Measurements from ENCODE around the gene AATF.

The AATF gene

GRCh38 chr17:36972186-36972700 is 23.5 kb downstream of the AATF start:
- no peak for TF ChIP-seq GATA2 (IDR thresholded peaks at IDR 0.05; ENCODE audit: low read depth, low read length)
- no peak for TF ChIP-seq GATA3 (IDR thresholded peaks at IDR 0.05; ENCODE audit: low read depth, low read length)

GRCh38 chr17:36972905-36973304 is 24.2 kb downstream of the AATF start:
- TF ChIP-seq GATA2 (IDR thresholded peaks at IDR 0.05; ENCODE audit: low read depth, low read length) (no peak), GATA3 (IDR thresholded peaks at IDR 0.05; ENCODE audit: low read depth, low read length) (no peak)

DNA sequence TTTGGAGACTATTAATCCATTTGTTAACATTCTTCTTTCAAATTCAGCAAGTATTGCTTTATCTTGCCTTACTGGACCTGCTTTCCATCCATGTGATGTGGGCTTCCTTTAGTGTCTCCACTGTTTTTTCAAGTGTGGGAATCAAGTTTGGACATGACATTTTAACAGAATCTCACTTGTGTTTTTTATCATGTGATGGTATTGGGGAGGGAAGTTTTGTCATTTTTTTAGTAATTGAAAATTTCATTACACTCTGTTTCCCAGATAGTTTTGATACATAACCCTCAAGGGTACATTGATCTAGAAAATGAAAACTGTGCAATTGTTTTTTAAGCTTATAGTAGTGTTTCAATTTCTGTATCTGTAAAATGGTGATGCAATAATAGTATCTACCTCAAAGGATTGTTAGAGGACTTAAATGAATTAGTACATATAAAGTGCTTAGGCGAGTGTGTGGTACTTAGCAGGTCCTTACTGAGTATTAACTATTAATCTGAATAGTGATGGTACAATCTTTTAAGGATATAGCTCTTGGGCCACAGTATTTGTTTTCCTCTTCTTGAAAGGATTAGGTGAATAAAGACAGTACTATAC is 27.3 kb downstream of the AATF start:
- TF ChIP-seq GATA3 (IDR thresholded peaks at IDR 0.05; ENCODE audit: low read depth, low read length) (no peak), GATA2 (IDR thresholded peaks at IDR 0.05; ENCODE audit: low read depth, low read length) (no peak)

DNA sequence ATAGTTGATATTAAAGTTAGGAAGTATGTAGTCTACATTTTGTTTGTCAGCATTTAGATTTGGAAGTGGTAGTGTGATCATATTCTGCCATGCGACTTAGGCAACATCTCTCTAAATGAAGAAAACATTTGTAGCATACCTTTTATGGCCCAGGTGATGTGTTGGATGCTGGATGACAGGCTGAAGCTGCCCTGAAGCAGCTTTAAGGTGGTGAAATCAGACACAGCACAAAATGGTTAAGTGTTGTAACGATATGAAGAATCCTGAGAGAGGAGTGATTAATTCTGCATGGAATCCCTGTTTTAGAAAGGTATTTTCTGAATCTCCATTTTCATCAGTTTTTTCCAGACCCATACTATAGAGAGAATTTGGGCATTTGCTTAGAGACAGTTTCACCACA is 28.3 kb downstream of the AATF start:
- TF ChIP-seq GATA3 (IDR thresholded peaks at IDR 0.05; ENCODE audit: low read depth, low read length), result no peak
- TF ChIP-seq GATA2 (IDR thresholded peaks at IDR 0.05; ENCODE audit: low read depth, low read length), result no peak

GRCh38 chr17:36977568-36977967 is 28.8 kb downstream of the AATF start:
- TF ChIP-seq GATA3 (IDR thresholded peaks at IDR 0.05; ENCODE audit: low read depth, low read length), result no peak

- TF ChIP-seq GATA2 (IDR thresholded peaks at IDR 0.05; ENCODE audit: low read depth, low read length) (no peak), GATA3 (IDR thresholded peaks at IDR 0.05; ENCODE audit: low read depth, low read length) (no peak)
Observed at GRCh38 chr17:36978810-36979564, 30.2 kb downstream of the AATF start.

GRCh38 chr17:36979565-36979941 is 30.8 kb downstream of the AATF start:
- TF ChIP-seq GATA3 (IDR thresholded peaks at IDR 0.05; ENCODE audit: low read depth, low read length), result no peak
- no peak for TF ChIP-seq GATA2 (IDR thresholded peaks at IDR 0.05; ENCODE audit: low read depth, low read length)

DNA sequence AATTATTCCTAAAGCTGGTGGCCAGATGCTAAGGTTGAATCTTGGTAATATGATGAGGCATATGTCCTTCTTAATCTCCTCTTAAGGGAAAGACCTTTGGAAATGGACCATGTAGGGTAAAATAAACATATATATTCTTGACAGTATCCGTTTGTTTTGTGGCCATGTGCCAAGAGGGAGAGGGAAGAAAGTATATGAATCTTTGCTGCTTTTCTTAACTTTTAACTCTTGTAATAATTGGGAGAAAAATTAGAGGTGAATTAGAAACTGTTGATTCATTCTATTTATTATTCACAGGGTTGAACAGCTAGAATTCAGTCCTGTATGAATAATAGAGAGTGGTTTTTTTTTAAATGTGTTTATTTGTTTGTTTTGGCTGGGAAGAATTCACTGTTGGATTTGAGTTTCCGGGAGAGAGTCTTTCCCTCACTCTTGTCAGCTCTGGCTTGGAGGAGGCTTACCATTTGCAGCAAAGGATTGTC is 31.6 kb downstream of the AATF start:
- TF ChIP-seq GATA3 (IDR thresholded peaks at IDR 0.05; ENCODE audit: low read depth, low read length) (no peak), GATA2 (IDR thresholded peaks at IDR 0.05; ENCODE audit: low read depth, low read length) (no peak)

DNA sequence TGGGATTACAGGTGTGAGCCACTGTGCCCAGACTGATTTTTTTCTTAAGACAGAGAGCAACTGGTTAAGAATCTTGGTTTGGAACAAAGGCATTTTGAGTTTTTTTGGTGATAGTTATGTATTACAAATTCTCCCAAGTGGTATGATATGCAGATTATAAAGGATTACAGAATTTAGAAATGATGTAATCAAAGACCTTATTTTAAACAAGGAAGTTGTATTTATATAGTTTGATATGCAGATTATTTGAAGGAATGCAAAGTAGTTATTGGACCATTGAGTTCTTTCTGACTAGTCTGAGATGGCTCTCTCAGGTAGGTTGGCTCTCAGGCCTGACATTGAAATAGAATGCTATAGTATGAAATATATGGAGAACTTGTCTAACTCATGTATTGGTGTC is 34.9 kb downstream of the AATF start:
- TF ChIP-seq GATA3 (IDR thresholded peaks at IDR 0.05; ENCODE audit: low read depth, low read length), result no peak
- no peak for TF ChIP-seq GATA2 (IDR thresholded peaks at IDR 0.05; ENCODE audit: low read depth, low read length)

DNA sequence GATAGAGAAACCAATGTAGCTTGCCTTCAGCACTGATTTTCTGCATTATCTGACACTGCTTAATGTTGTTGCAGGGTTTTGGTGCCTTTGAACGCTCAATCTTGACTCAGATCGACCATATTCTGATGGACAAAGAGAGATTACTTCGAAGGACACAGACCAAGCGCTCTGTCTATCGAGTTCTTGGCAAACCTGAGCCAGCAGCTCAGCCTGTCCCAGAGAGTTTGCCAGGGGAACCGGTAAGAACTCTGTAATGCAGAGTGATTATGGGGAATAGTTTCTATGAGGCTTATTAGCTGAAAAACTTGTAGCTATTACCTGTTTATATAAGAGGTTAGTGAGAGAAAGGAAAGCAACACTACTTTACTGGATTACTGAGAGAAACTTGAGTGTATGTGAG is 40.4 kb downstream of the AATF start:
- TF ChIP-seq GATA2 (IDR thresholded peaks at IDR 0.05; ENCODE audit: low read depth, low read length) (no peak), GATA3 (IDR thresholded peaks at IDR 0.05; ENCODE audit: low read depth, low read length) (no peak)

DNA sequence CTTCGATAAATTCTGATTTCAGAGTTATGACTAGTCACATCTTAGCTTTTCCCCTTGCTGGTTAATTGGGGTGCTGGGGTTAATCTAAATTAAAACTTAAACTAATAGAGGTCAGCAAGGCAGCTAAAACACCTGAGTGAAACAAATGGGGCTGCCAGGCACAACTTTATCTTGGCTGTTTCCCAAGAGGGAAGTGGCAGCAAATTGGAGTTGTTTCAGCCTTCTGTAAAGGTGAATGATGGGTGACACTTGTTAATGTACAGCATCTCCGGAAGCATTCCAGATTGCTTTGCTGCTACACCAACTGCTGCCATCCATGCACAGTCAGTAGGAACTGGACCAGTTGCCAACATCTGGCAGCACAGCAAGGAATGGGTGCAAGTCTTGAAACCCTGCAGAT is 43.9 kb downstream of the AATF start:
- no peak for TF ChIP-seq GATA2 (IDR thresholded peaks at IDR 0.05; ENCODE audit: low read depth, low read length)
- TF ChIP-seq GATA3 (IDR thresholded peaks at IDR 0.05; ENCODE audit: low read depth, low read length), result no peak

- TF ChIP-seq GATA3 (IDR thresholded peaks at IDR 0.05; ENCODE audit: low read depth, low read length) (peak; percentile 73; the same call in 1 of the 2 replicates), GATA2 (IDR thresholded peaks at IDR 0.05; ENCODE audit: low read depth, low read length) (peak; percentile 88)
Observed at GRCh38 chr17:36993227-36993626, 44.5 kb downstream of the AATF start.

DNA sequence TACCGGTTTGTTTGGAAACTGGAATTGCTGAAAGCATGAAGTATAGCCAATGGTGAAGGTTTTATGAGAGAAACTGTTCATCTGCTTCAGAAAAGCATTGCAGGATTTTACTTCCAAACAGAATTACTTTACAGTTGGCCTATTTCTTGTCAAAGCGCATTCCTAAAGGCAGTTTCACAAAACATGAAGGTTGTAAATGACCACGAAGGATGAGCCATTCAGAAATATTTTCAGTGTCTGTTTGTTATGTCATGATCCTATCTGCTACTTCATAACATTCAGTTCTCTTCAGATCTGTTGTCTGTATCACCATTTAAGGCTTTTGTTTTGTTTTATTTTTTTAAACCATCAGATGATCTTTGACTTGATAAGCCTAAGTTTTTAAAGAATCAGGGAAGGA is 45.7 kb downstream of the AATF start:
- no peak for TF ChIP-seq GATA3 (IDR thresholded peaks at IDR 0.05; ENCODE audit: low read depth, low read length)
- TF ChIP-seq GATA2 (IDR thresholded peaks at IDR 0.05; ENCODE audit: low read depth, low read length), result no peak

- TF ChIP-seq GATA3 (IDR thresholded peaks at IDR 0.05; ENCODE audit: low read depth, low read length), result no peak
- no peak for TF ChIP-seq GATA2 (IDR thresholded peaks at IDR 0.05; ENCODE audit: low read depth, low read length)
Observed at GRCh38 chr17:36999471-36999870, 50.7 kb downstream of the AATF start.

- TF ChIP-seq GATA2 (IDR thresholded peaks at IDR 0.05; ENCODE audit: low read depth, low read length) (no peak), GATA3 (IDR thresholded peaks at IDR 0.05; ENCODE audit: low read depth, low read length) (no peak)
Observed at GRCh38 chr17:37016780-37017179, 68.0 kb downstream of the AATF start.

Measured in SH-SY5Y (cell line).